Keratinocyte (primary cell): ENCODE data around the gene KRT78.

ENCODE experiments used
- EZH2 ChIP-seq: IDR thresholded peaks from one replicate; pipeline ENCODE4 v1.6.1; 2012; ENCODE audit warnings: inconsistent platforms, mild to moderate bottlenecking, low read length, moderate library complexity
- TF ChIP-seq, protein P1 (sequence below), 3 experiments: IDR thresholded peaks in 1 of 3; conservative IDR thresholded peaks in 1 of 3; optimal IDR thresholded peaks in 1 of 3; 2 replicates in 2 of 3; 3 replicates in 1 of 3; pipeline versions ENCODE3 to v1.5.1; 2011; ENCODE audit warnings: low read length in 3 of 3, mild to moderate bottlenecking in 3 of 3, moderate library complexity in 2 of 3, control low read depth in 1 of 3, inconsistent platforms in 1 of 3; ENCODE audit not compliant: insufficient read depth in 2 of 3; ENCODE audit errors: extremely low read depth in 1 of 3

DNA sequence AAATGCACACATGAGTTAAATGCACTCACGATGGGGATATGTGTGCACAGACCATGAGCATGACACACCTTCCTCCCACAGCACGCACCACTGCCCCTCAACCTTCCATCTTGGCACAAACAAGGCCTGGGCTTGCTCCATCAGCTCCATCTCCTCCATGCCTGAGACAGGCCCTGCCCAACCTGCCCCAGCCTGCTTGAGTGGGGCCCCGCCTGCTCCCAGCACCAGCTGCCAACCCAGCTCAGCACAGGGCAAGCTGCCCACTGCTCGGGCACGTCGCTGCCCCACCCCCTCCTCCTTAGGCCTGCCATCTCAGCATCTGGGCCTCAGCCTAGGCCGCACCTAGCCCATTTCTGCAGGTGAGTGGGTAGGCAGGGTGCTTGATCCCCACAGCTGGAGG is 27.6 kb upstream of the KRT78 start:
- TF ChIP-seq, protein P1, sequence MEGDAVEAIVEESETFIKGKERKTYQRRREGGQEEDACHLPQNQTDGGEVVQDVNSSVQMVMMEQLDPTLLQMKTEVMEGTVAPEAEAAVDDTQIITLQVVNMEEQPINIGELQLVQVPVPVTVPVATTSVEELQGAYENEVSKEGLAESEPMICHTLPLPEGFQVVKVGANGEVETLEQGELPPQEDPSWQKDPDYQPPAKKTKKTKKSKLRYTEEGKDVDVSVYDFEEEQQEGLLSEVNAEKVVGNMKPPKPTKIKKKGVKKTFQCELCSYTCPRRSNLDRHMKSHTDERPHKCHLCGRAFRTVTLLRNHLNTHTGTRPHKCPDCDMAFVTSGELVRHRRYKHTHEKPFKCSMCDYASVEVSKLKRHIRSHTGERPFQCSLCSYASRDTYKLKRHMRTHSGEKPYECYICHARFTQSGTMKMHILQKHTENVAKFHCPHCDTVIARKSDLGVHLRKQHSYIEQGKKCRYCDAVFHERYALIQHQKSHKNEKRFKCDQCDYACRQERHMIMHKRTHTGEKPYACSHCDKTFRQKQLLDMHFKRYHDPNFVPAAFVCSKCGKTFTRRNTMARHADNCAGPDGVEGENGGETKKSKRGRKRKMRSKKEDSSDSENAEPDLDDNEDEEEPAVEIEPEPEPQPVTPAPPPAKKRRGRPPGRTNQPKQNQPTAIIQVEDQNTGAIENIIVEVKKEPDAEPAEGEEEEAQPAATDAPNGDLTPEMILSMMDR (optimal IDR thresholded peaks at IDR 0.05 in 1 of 3, IDR thresholded peaks at IDR 0.05 in 1 of 3, conservative IDR thresholded peaks at IDR 0.05 in 1 of 3; ENCODE audit: extremely low read depth in 1 of 3, insufficient read depth in 2 of 3, low read length in 3 of 3), result no peak
- TF ChIP-seq EZH2, result no peak
